CD4-positive, alpha-beta T cell treated with Interleukin-4 for 4 hours (primary cell): ENCODE measurements around the gene RALY.
"Not testable (repeated sequence)": the region's sequence is repeated elsewhere in the genome, so short reads cannot be mapped to it uniquely, and the experiment has no call there.

Experiments
- DNase-seq: peaks from one replicate; pipeline ENCODE4 v3.0.0-alpha.2; 2020

RALY gene

DNA sequence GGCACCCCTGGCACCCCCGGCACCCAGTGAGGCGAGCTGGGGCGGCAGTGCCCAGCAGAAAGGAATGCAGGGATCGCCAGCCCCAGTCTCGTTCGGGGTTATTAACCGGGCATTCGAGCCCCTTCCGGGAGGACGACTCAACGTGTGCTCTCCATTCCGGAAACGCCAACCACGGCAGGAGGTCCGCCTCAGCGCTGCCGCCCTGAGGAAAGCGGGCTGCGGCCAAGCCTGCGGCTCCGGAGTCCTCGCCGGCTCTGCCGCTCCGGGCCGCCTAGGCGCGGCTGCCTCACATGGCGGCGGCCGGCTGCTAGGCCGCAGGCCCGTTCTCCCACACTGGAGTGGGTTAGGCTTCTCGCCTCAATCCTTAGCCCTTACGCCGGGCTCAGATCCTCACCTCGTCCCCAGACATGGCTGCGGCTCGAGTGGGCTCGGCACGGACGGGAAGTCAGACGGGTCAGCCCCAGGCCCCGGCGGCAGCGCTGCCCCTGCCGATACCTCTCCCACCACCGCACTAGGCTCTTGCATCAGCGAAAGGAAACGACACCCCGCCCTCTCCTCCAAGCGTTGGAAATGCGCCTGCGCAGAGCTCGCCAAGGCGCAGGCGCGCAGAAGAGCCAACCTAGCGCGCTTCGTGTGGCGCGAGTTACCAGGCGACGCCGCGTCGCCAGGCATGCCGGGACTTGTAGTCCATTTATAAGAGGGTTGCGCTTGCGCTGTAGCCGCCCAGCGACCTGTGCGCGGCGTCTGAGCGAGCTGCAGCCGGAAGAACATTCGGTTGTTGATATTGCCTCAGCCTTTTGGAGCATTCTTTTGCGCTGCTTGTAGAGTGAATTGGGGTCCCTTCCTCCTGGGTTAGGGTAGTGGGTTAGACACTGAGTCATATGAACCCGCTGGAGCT lies 118.2 kb downstream of the RALY start, which contains the start of gene EIF2S2:
TSS of gene EIF2S2 (minus strand) at position 542 of the 898 bp plus-strand sequence. CDS start at position 409, 133 bp downstream.
- peak; percentile 98 for DNase-seq

GRCh38 chr20:34112600-34113101 lies 118.9 kb downstream of the RALY start:
- DNase-seq: no peak

DNA sequence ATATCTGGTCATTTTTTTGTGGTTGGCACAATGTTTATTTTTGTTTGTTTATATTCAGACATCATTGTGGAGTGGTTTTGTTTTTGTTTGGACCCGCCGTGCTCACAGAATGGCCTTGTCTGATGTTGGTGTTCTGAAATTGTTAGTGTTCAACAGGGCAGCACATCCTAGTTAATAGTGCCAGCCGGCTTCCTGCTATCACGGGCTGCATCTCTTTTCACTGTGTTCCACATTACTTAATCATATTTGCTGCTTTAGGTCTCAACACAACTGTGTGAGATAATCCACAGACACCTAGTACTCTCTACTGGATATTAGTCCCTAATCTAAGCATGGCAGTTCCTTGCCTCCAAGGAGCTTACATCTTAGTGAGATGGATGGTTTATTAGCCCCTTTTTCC lies 121.1 kb downstream of the RALY start:
- DNase-seq: no peak

DNA sequence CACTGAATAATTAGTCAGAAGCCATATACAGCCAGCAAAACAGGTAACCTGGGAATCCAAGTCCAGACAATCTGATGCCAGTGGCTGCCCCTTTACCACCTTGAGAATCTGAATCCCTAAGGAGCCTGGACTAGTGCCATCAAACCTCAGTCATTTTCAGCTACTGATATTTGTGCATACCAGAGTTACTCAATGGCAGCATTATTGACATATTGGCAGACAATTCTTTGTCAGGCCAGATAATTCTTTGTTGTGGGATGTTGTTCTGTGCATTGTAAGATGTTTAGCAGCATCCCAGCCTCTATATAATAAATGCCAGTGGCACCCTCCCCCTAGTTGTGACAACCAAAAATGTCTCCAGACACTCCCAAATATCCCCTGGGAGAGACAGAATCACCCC lies 121.5 kb downstream of the RALY start:
- no peak for DNase-seq

GRCh38 chr20:34120213-34120612 lies 126.5 kb downstream of the RALY start:
- no peak for DNase-seq

DNA sequence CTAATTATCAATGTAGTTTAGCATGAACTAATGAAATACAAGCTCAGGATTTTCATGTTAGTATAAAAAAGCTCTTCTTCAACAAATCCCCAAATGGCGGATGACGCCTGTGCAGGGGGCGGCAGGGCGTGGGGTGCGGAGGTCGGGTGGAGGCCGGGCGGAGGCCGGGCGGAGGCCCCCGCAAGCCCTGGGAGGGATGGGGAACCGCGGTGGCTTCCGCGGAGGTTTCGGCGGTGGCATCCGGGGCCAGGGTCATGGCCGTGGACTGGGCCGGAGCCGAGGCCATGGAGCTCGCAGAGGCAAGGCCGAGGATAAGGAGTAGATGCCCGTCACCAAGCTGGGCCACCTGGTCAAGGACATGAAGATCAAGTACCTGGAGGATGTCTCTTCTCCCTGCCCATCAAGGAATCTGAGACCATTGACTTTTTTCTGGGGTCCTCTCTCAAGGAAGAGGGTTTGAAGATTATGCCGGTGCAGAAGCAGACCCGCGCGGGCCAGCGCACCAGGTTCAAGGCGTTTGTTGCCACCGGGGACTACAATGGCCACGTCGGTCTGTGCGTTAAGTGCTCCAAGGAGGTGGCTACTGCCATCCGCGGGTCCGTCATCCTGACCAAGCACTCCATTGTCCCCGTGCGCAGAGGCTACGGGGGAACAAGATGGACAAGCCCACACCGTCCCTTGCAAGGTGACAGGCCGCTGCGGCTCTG lies 128.7 kb downstream of the RALY start:
- DNase-seq: no peak

DNA sequence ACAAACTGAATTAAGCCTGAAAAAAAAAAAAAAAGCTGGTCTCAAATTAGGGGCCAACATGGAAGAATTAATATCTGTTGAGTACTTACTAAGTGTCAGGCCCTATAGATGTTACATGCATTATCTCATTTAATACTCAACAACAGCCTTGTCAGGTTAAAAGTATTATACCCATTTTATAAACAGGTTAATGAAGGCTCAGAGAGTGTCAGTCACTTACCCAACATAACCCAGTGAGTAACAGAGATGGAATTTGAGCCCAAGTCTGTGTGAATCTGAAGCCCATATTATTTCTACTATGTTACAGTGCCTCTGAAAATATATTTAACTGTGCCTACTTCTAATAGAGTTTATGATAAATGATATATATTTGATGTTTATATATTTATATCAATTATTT lies 129.6 kb downstream of the RALY start:
- no peak for DNase-seq

DNA sequence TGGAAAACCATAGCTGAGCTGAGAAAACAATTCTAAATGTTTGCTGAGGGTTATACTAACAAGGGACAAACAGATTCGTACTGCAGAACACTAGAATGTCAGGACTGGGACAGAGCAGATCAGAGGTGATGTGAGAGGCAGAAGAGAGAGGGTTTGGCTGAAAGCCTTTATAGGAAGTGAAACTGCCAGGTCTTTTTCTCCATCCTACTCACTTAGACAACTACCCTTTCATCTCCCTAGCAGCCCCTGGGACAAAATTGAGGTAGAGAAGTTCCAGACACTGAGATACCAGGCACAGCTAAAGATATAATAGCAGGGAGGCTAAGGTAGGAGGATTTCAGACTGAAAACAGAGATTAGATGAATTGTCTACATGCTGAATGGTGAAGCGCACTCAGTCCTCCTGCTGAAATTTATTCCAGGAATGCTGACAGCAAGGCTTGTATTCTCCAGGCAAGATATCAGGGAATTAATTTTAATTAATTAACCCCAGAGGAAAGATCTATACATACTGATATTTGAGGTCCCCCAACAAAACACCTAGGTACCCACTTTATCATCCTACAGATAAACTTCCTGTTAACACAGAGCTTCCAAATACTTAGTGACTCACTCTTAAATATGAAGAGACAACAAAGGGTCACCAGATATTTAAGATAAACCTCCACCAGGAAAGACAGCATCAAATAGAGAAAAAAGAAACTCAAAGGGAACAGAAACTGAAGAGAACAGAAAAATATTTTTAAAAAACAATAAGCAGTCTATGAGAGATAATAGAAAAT lies 130.9 kb downstream of the RALY start:
- DNase-seq: no peak

DNA sequence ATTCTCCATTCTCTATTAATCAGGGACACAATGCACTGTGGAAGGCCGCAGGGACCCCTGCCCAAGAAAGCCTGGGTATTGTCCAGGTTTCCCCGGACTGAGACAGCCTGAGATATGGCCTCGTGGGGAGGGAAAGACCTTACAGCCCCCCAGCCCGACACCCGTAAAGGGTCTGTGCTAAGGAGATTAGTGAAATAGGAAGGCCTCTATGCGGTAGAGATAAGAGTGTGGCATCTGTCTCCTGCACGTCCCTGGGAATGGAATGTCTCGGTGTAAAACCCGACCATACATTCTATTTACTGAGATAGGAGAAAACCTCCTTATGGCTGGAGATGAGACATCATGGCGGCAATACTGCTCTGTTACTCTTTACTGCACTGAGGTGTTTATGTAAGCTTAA lies 134.1 kb downstream of the RALY start:
- no peak for DNase-seq

- DNase-seq: peak; percentile 76
Measured at GRCh38 chr20:34129518-34130162, 135.9 kb downstream of the RALY start.

DNA sequence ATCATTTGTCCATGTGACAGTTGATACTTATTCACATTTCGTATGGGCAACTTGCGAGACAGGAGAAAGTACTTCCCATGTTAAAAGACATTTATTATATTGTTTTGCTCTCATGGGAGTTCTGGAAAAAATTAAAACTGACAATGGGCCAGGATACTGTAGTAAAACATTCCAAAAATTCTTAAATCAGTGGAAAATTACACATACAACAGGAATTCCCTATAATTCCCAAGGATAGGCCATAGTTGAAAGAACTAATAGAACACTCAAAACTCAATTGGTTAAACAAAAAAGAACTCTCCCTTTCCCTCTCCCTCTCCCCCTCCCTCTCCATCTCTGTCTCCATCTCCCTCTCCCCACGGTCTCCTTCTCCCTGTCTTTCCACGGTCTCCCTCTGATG lies 137.8 kb downstream of the RALY start:
- DNase-seq: no peak

- not testable (repeated sequence) for DNase-seq
Measured at GRCh38 chr20:34132491-34132890, 138.8 kb downstream of the RALY start.

DNA sequence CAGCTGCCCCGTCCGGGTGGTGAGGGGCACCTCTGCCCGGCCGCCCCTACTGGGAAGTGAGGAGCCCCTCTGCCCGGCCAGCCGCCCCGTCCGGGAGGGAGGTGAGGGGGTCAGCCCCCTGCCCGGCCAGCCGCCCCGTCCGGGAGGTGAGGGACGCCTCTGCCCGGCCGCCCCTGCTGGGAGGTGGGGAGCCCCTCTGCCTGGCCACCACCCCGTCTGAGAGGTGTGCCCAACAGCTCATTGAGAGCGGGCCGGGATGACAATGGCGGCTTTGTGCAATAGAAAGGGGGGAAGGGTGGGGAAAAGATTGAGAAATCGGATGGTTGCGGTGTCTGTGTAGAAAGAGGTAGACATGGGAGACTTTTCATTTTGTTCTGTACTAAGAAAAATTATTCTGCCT lies 139.2 kb downstream of the RALY start:
- DNase-seq: not testable (repeated sequence)

DNA sequence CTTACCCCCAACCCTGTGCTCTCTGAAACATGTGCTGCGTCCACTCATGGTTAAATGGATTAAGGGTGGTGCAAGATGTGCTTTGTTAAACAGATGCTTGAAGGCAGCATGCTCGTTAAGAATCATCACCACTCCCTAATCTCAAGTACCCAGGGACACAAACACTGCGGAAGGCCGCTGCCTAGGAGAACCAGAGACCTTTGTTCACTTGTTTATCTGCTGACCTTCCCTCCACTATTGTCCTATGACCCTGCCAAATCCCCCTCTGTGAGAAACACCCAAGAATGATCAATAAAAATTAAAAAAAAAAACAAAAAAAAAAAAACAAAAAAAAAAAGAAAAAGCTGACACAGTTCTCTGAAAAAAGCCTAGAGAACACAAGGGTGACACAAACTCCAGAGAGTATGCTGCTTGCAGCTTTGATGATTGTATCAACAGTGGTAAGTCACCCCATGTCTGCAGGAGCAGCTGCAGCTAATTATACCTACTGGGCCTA lies 139.7 kb downstream of the RALY start:
- not testable (repeated sequence) for DNase-seq
